PC-9 (cell line): Measurements from ENCODE around the gene SLC44A1.

Experiments
- CTCF ChIP-seq: fragments of 200-600 bp; sonication (generic); conservative IDR thresholded peaks from 2 replicates; pipeline ENCODE4 v1.6.1; 2017; ENCODE audit warnings: mixed run types, antibody characterized with exemption, mild to moderate bottlenecking, moderate library complexity
- EZH2 ChIP-seq: fragments of 200-600 bp; sonication (generic); IDR thresholded peaks from 2 replicates; pipeline ENCODE4 v1.8.0; 2017; ENCODE audit warnings: antibody characterized with exemption, low read depth

- TF ChIP-seq CTCF: no peak
- no peak for TF ChIP-seq EZH2
Observed at GRCh38 chr9:105396441-105396840, 152.0 kb downstream of the SLC44A1 start.
